ENCODE measurements around the gene POM121. TPM values are rescaled to one million over a fixed set of nuclear protein-coding genes. Genes with fewer than 3 reads are reported as not detected.
"Not testable (repeated sequence)": the region's sequence is repeated elsewhere in the genome, so short reads cannot be mapped to it uniquely, and the experiment has no call there.

POM121 gene
- total and polyA plus RNA-seq, 2 donors (not counting 3 experiments of a cell fraction or from before 2014, with no cell fraction given): 12.3 to 47.8 TPM

DNA sequence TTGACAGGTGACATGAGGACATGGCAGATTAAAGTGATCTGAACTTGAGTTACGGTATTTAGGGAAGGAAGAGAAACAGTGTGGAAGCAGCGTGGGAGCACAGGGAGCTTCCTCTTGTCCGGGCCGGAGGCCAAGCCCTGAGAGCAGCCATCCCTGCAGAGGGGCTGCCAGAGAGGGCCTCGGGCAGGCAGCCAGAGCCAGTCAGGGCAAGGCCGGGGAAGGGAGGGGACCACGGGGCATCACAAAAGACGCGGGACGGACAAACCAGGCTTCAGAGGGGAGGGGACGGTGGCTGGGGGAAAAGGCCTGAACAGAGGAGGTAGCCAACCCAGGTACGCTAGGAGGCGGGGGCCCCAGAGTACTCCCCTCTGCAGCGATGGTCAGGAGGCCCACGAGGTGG, 20.0 kb downstream of the POM121 start:
- H3K27ac ChIP-seq (ENCODE audit: insufficient read depth, low read depth, low read length); H3K4me1 ChIP-seq (ENCODE audit: control insufficient read depth, extremely low read depth, insufficient read depth, low read length); H3K27me3 ChIP-seq (ENCODE audit: control insufficient read depth in 2 of 2, insufficient read depth in 2 of 2, low read length in 2 of 2); H3K4me3 ChIP-seq (replicated peaks in 1 of 3; ENCODE audit: insufficient read depth in 1 of 3, low read depth in 1 of 3, low read length in 3 of 3); intact Hi-C loops (cut with micrococcal nuclease); DNase-seq (ENCODE audit: low read depth, low spot score); H4K20me1 ChIP-seq (replicated peaks; ENCODE audit: control insufficient read depth, extremely low read depth, insufficient read depth, low read length); H3K9me1 ChIP-seq (replicated peaks; ENCODE audit: control insufficient read depth, extremely low read depth, insufficient read depth, low read length); BruUV-seq (replicated peaks); H3K9me3 ChIP-seq (replicated peaks; ENCODE audit: control insufficient read depth, insufficient read depth, low read length); POLR2A ChIA-PET; dilution Hi-C loops (cut with MboI; ENCODE audit: extremely low pct_ligation_motif_present, low sequenced_read_pairs); CTCF ChIA-PET; H3K79me2 ChIP-seq (ENCODE audit: control insufficient read depth, insufficient read depth, low read length); H2AFZ ChIP-seq (ENCODE audit: low read depth, low read length); H3K9ac ChIP-seq (replicated peaks; ENCODE audit: extremely low read depth, insufficient read depth, low read length); H3K4me2 ChIP-seq (ENCODE audit: insufficient read depth, low read length); FAIRE-seq: not testable (repeated sequence)
- peaks cover 0 to 10% of the 10 kb centered on the region in 2 experiments for H3K36me3 ChIP-seq (ENCODE audit: control insufficient read depth in 2 of 2, extremely low read depth in 1 of 2, insufficient read depth in 2 of 2, low read length in 2 of 2)

GRCh38 chr7:72945597-72945996, 20.7 kb downstream of the POM121 start:
- BruUV-seq (replicated peaks): not testable (repeated sequence)

More at GRCh38 chr7:72945597-72945996, 20.7 kb downstream of the POM121 start:
- H3K4me3 ChIP-seq (replicated peaks in 1 of 3; ENCODE audit: insufficient read depth in 1 of 3, low read depth in 1 of 3, low read length in 3 of 3); H3K9me1 ChIP-seq (replicated peaks; ENCODE audit: control insufficient read depth, extremely low read depth, insufficient read depth, low read length); intact Hi-C loops (cut with micrococcal nuclease); H3K9ac ChIP-seq (replicated peaks; ENCODE audit: extremely low read depth, insufficient read depth, low read length); dilution Hi-C loops (cut with MboI; ENCODE audit: extremely low pct_ligation_motif_present, low sequenced_read_pairs); H3K27ac ChIP-seq (ENCODE audit: insufficient read depth, low read depth, low read length); POLR2A ChIA-PET; H4K20me1 ChIP-seq (replicated peaks; ENCODE audit: control insufficient read depth, extremely low read depth, insufficient read depth, low read length); H2AFZ ChIP-seq (ENCODE audit: low read depth, low read length); DNase-seq (ENCODE audit: low read depth, low spot score); FAIRE-seq; H3K79me2 ChIP-seq (ENCODE audit: control insufficient read depth, insufficient read depth, low read length); H3K27me3 ChIP-seq (ENCODE audit: control insufficient read depth in 2 of 2, insufficient read depth in 2 of 2, low read length in 2 of 2); CTCF ChIA-PET; H3K4me2 ChIP-seq (ENCODE audit: insufficient read depth, low read length); H3K4me1 ChIP-seq (ENCODE audit: control insufficient read depth, extremely low read depth, insufficient read depth, low read length); H3K9me3 ChIP-seq (replicated peaks; ENCODE audit: control insufficient read depth, insufficient read depth, low read length): not testable (repeated sequence)
- peaks cover 0 to 10% of the 10 kb centered on the region in 2 experiments for H3K36me3 ChIP-seq (ENCODE audit: control insufficient read depth in 2 of 2, extremely low read depth in 1 of 2, insufficient read depth in 2 of 2, low read length in 2 of 2)
